RKO (cell line): ENCODE measurements around the gene LRRC7.

ENCODE experiments used
- DNase-seq: peaks from one replicate; pipeline ENCODE4 v3.0.0-alpha.2; 2016; ENCODE audit warnings: low spot score

Gene LRRC7

DNA sequence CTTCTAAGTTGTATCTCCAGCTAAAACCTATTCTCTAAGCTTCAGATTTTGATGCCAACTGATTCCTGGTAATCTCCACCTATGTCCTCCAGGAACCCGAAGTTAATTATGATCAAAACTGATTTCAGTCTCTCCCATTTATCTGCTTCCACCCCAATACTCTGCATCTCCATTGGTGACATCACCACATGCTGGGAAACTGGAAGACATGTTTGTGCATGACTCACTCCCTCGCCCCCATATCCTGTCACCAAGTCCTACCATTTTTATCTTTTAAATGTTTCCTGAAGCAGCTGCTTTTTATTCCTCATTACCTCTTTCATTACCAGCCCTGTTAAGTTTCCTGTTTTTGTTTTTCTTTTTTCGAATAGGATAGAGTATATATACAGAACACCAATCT is 409.2 kb downstream of the LRRC7 start:
- DNase-seq, result peak; percentile 46

DNA sequence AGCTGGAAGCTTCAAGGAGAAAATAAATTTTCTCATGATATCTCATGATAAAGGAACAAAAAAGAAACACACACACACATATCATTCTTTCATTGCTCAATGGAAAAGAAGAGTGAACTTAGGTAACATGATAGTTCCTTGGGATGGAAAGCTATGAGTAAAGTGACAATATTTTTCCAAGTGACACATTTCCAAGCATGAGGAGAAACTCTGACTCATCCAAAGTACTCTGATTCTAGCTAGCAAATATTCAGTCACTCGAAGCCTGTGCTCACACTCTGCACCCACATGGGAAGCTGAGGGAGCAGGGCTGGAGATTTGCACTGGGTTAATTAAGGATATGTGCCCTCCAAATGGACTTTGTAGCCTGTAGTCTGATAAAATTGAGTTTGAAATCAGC is 415.3 kb downstream of the LRRC7 start:
- DNase-seq, result peak; percentile 82

GRCh38 chr1:69985376-69985775 is 417.7 kb downstream of the LRRC7 start:
- no peak for DNase-seq

GRCh38 chr1:69985901-69986439 is 418.2 kb downstream of the LRRC7 start:
- no peak for DNase-seq

DNA sequence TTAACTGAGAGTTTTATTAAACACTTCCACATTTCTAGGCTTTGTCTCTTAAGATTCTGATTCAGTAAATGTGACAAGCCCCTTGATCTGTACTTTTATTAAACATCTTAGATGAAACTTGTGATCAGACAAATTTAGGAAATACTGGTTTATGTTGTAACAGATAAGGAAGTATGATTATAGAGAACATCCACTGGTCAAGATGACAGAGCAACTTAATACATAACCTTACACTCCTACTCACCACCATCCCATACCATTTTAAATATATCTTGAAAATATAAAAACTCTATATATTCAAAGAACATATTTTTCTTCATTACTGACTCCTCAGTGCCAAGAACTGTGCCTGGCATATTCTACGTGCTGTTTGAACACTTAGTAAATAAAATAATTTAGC is 420.2 kb downstream of the LRRC7 start:
- no peak for DNase-seq

DNA sequence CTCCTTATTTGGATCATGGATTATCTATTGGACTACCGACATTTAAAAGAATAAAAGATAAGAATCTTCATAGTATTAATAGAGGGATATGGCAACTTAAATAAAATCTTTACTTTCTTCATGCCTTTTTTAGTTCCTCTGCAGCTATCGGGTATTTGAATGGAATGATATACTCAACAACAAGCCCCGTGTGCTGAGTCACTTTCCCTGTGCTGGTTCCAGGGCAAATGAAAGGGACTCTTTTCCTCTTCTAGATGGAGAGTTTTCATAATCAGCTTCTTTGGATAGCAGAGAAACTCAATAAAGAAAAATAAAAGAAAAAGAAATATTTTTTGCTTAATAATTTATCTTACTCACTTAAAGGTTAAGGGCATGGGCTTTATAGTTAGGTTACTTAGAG is 423.9 kb downstream of the LRRC7 start:
- DNase-seq, result no peak

DNA sequence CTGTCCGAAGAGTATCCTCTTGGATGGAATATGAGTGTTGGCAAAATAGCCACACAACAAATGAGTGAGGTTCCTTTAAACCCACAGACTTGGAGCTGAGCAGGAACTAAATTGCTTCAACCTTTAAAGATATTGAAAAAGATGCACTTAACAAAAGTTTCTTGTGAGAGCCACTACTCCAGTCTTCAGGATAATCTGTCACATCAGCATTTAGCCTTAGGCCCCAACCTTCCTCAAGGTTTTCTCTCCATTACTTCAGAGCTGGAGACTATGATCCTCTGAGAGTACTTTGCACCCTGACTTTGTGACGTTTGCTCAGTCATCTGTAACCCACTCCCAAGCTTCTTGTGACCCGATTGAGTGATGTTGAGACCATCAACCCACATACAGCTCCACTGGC is 424.9 kb downstream of the LRRC7 start:
- no peak for DNase-seq

DNA sequence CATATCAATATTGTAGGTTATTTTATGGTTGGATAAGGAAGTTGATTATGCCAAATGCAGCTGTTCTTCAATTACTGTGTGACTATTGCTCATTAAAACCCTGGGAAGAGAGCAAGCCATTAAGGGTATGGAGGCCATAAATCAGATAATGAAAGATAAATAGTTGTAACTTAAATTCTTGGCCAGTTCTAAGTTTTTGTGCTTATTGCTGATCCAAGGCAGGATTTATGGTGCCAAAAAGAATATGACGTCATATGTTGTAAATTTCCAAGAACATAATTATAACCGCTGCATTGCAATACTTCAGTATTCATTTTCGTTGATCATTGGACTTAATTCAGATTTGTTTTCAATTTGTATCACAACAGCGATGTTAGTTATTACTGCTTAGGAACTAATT is 426.1 kb downstream of the LRRC7 start:
- no peak for DNase-seq

- no peak for DNase-seq
Measured at GRCh38 chr1:69994241-69994640, 426.5 kb downstream of the LRRC7 start.

- DNase-seq, result no peak
Measured at GRCh38 chr1:69998847-69999246, 431.1 kb downstream of the LRRC7 start.

DNA sequence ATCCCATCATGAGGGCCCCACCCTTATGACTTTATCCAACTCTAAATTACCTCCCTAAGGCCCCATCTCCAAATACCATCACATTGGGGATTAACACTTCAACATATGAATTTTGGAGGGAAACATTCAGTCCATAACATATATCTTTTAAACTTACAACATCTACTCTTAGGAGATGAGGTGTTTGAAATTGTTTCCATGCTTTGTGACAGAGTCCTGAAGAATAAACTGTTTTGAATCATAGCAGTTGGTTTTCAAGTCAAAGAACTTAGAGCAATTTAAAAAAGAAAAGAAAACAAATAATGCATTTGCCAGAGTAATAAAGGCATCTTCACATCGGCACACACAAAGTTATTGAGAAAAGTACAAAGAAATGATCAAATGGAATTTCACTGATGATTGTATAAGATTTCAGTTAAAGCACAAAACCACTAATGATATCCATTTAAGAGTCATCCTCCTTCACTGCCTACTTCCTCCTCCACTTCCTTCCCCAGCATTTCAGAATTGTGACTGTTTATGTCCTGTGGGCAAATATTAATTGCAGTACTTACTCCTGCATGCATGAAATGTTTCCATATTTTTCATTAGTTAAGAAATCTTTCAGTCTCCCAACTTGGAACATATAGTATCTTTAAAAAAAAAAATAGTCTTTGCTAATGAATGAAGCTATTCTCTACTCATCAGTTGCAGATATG is 435.6 kb downstream of the LRRC7 start:
- DNase-seq, result no peak

DNA sequence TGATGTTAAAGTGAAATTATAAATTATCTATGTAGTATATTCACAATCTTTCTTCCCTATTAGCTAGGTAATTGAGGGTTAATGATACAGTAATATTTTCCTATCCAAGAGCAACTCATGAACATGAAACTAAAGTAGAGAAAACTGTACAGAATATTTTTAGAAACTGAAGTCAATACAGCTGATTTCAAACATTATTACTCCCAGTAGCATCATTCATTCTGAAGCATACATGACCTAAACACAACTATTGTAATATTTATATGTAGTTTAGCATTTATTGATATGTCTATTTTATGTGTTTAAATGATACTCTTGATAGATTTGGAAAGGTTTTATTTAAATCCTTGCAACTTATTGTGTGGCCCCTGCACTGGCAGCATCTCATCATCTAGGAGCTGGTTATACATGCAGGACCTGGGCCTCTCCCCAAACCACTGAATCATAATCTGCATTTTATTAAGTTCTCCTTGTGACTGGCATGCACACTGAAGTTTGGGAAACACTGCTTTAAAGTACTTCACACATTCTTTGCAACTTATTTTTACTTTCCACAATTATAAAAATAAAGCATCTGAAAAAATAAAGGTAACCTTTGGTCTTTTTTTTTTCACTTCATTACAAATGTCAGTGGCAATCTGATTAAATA is 437.8 kb downstream of the LRRC7 start:
- DNase-seq, result no peak

GRCh38 chr1:70008660-70009059 is 440.9 kb downstream of the LRRC7 start:
- peak; percentile 21 for DNase-seq

- DNase-seq, result no peak
Measured at GRCh38 chr1:70017770-70018169, 450.0 kb downstream of the LRRC7 start.

DNA sequence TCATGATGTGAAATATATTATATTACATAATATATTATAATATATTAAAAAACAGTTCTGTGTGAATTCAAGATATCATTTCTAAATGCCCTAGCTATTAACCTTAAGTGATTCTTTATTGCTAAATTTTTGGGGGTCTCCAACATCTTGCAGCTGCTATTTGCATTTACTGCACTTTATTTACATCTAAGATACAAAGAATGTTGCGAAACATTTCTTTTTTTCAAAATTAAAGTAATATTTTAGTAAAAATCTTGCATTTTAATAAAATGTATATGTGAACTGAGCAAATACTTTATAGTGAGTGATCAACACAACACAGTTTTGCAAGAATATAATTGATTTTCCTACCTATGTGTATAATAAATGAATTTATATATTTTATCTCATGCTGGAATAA is 456.6 kb downstream of the LRRC7 start:
- DNase-seq, result no peak

DNA sequence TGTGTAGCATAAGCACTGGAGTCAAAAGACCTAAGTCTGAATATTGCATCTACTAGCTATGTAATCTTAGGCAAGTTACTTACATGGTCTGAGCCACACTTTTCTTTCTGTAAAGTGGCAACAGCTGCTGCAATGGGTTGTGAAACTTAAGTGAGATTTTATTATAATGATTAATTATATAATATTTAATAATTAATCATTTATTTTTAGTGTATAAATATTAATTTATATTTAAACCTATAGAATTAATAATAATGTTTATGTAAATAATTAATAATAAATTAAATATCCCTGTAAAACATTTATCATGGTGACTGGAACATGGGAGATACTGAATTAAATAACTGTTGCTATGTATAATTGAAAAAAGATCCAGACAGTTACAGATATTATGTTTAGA is 457.3 kb downstream of the LRRC7 start:
- no peak for DNase-seq

DNA sequence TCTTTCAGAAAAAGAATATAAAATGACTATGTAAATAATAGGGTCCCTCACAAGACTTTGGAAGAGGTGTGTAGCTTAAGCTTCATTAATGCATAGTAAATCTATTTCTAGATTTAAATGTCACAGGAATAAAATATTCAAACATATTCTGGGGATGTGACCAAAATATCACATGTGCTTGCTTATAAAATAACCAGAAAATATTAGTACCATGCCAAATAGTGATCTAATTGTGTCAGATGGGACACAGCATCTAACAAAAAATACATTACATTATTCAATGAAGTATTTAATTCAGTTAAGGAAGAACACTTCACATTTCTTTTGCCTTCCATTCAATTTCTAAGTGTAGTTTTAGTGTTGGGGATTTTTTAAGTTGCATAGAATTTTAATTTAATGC is 458.1 kb downstream of the LRRC7 start:
- no peak for DNase-seq

GRCh38 chr1:70033266-70033873 is 465.6 kb downstream of the LRRC7 start:
- DNase-seq, result no peak

DNA sequence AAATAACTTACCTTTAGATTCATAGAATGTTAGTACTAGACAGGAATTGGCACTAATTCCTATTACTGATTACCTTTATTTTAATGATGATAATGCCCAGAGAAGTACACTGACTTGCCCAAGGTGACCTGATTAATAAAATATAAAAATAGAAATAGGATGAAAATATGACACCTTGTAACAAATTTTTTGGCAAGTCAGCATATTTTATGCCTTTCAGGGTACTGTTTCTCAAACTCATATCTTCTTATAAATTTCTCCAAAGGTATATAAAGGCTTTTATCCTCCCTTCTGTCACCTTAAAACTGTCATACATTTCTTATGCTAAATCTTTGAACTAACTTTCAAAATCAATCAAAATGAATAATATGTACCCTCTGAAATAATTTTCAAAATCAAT is 466.2 kb downstream of the LRRC7 start:
- DNase-seq, result no peak

- DNase-seq, result peak; percentile 32
Measured at GRCh38 chr1:70034403-70034802, 466.7 kb downstream of the LRRC7 start.

DNA sequence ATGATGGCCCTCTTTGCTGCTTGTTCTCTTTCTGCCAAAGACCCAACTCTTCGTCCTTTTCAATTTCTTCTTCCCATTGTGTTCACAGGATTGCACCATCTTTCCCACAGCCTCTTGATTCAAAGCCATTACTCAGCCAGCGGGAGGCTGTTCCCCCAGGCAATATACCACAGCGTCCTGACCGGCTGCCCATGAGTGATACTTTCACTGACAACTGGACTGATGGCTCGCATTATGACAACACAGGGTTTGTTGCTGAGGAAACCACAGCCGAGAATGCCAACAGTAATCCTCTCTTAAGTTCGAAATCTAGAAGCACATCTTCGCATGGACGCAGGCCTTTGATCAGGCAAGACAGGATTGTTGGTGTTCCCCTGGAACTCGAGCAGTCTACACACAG is 470.3 kb downstream of the LRRC7 start:
- no peak for DNase-seq

DNA sequence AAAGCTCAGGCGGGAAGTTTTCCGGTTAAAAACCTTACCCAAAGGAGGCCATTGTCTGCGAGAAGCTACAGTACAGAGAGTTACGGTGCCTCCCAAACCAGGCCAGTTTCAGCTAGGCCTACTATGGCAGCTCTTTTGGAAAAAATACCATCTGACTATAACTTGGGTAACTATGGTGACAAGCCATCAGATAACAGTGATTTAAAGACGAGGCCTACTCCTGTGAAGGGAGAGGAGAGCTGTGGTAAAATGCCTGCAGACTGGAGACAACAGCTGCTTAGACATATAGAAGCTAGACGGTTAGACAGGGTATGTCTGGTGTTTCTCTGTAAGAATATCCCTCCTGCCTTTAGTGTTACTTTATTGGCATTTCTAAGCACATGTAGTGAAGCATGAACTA is 471.8 kb downstream of the LRRC7 start:
- no peak for DNase-seq

DNA sequence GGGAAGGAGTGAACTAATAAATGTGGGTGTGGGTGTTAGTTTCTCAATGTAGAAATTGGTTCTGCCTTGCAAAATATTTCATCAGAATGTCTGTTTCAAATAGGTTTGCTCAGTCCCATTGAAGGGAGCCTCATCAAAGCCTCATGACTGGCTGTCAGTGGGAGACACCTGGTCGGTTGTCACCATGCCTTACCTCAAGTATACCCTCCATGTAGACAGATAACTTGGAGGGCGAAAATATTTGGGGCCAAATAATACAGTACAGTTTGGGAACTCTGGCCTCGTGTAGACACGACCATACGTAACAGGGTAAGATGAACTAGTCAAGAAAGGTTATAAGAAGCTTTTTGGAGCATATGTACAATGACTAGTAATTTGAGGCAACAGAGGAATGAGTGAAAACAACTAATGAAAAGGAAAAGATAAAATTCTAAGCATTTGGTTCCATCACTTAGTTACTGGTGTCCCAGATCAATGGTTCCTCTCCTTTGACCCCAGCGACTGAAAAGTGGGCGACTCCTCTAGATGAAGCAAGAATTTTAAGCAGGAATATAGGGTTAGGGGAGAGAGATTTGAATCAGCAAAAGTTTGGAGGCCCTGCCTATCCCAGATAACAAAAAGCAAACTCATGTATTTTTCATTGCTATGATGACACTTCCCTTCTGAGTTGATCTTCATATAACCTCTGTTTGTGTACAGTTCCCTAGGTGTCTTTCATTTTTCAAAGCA is 473.8 kb downstream of the LRRC7 start:
- no peak for DNase-seq
